C1 segment of cervical spinal cord (tissue), 14 donors: ENCODE results near the gene AP2A2.
"Not testable (repeated sequence)": the region's sequence is repeated elsewhere in the genome, so short reads cannot be mapped to it uniquely, and the experiment has no call there.

Experiments
- DNase-seq, 14 donors: peaks; one replicate each; lab custom pipeline; 2025; lab: John Stamatoyannopoulos, UW

The AP2A2 gene

DNA sequence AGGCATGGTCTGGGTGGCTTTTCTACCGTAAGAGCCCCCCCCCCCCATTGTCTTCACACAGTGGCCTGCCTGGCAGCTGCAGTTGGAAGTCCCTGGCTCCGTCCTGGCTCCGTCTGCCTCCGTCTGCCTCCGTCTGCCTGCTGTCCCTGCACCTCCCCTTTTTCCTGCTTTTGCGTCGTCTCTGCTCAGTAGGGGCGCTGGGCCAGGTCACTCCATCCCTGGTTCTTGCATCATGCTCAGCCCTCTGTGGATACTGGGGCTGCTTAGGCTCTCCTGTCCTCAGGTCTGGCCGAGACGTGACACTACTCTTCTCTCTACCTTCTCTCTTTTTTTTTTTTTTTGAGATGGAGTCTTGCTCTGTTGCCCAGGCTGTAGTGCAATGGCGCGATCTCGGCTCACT, 27.8 kb downstream of the AP2A2 start:
- peak in 1 of 14 donors; percentile 72 for DNase-seq

DNA sequence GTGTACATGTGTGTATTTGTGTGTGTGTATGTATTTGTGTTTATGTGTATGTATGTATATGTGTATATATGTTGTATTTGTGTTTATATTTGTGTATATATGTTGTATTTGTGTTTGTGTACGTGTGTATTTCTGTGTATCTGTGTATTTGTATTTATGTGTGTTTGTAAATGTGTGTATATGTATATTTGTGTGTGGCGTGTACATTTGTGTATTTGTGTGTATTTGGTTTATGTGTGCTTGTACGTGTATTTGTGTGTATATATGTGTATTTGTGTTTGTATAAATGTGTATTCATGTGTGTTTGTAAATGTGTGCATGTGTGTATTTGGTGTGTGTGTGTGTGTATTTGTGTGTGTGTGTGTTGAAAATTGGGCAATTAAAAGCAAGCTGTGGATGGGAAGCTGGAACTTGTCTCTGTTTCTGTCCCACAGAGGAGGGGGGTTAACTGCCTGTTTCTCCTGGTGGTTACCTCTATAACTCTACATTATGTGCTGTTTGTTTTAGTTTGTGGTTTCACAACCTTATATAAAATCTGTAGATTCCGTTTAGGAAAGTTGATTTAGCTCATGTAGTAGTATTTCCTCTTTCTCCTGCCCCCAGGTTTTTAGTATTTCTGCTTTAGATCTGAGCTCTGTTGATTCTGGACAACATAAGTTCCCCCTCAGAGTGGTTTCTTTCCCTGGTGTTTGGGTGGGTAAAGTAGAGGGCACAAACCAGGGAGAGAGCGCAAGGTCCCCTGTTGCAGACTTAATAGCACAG, 28.9 kb downstream of the AP2A2 start:
- DNase-seq: no peak

DNA sequence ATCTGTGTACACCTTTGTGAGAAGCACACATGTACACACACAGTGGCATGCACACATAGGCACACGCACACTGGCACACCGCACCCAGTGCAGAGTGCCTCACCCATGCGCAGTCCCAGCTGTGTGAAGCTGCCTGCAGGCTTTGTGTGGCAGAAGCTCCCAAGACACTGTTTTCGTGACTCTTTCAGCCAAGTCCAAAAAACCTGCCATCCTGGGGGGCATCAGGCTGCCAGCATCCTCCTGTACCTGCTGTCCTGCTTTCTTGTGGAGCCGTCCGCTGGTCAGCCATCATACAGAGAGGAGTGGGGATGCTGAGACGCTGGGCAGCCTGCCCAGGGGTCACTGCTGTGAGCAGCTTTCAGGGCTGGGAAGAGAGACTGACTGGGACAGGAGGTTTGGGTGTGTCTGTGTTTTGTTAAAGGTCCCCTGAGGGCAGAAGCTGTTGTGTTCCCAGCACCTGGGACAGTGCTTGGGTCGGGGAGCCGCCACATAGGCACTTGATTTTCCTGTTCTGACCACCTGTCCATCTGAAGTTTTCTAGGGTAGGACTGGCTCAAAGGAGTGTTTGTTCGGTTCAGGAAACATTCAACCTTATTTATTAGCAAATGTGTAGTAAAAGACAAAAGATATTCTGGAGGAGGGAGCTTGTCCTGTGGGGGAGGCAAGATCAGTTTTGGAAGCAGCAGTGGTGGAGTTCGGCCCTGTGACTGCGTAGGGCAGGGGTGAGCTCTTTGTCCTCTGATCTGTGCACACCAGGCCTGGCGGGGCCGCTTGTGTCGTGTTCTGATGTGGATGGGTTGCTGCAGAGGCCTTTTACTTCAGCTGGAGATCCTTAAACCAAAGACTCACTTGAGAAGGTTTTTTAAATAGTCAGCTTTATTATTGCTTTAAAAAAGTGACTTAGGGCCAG, 29.7 kb downstream of the AP2A2 start:
- DNase-seq: peak in 1 of 14 donors; percentile 67

GRCh38 chr11:957212-957920, 31.7 kb downstream of the AP2A2 start:
- DNase-seq: no peak

DNA sequence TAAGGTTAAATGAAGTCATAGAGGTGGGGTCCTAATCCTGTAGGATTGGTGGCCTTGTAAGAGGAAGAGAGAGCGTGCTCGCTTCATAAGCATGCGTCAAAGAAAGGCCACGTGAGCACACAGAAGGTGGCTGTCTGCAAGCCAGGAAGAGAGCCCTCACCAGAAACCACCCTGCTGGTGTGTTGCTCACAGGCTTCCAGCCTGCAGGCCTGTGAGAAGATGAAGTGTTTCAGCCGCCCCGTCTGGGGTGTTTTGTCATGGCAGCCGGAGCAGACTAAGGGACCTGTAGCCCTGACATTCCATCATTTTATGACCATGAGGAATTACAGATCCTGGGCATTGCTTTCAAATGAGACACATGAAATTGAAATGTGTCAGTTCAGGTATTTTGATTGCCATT, 32.4 kb downstream of the AP2A2 start:
- no peak for DNase-seq

- DNase-seq: no peak
Measured at GRCh38 chr11:959027-959426, 33.4 kb downstream of the AP2A2 start.

DNA sequence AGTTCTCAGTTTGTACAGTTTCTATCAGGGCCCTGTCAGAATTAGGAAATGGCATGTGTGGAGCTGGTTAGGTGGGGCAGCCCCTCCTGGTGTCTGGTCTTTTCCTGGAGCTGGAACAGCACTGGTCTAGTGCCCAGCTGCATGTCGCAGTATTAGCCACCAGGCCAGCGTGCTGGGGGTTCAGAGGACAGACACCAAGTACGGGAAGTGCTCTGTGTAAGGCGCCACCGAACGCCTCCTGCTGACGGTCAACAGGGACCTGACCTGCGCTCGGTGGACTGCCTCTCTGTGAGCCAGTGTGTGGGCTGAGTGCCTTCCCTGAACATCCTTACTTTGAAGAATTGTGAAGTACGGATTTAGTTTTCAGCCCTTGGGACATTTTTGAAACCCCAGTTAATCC, 33.9 kb downstream of the AP2A2 start:
- DNase-seq: no peak

DNA sequence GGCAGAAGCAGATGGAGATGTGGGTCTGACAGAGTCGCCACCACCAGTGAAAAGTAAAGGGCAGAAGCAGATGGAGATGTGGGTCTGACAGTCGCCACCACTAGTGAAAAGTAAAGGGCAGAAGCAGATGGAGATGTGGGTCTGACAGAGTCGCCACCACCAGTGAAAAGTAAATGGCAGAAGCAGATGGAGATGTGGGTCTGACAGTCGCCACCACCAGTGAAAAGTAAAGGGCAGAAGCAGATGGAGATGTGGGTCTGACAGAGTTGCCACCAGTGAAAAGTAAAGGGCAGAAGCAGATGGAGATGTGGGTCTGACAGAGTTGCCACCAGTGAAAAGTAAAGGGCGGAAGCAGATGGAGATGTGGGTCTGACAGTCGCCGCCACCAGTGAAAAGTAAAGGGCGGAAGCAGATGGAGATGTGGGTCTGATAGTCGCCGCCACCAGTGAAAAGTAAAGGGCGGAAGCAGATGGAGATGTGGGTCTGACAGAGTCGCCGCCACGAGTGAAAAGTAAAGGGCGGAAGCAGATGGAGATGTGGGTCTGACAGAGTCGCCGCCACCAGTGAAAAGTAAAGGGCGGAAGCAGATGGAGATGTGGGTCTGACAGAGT, 35.7 kb downstream of the AP2A2 start:
- not testable (repeated sequence) for DNase-seq

DNA sequence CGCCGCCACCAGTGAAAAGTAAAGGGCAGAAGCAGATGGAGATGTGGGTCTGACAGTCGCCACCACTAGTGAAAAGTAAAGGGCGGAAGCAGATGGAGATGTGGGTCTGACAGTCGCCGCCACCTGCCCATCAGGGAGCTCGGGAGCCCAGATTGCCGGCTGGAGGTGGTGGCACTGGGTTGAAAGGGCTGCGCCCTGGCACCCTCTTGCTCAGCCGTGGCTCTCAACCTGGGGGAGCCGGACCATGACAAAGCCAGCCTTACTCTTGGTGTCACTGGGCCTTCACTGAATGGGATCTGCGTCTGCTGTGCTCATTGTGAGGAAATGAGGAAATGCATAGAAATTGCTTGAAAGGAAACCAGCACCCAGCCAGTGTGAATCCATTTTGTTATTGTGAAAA, 36.3 kb downstream of the AP2A2 start:
- DNase-seq: peak in 1 of 14 donors; percentile 51

GRCh38 chr11:962688-963087, 37.0 kb downstream of the AP2A2 start:
- no peak for DNase-seq

DNA sequence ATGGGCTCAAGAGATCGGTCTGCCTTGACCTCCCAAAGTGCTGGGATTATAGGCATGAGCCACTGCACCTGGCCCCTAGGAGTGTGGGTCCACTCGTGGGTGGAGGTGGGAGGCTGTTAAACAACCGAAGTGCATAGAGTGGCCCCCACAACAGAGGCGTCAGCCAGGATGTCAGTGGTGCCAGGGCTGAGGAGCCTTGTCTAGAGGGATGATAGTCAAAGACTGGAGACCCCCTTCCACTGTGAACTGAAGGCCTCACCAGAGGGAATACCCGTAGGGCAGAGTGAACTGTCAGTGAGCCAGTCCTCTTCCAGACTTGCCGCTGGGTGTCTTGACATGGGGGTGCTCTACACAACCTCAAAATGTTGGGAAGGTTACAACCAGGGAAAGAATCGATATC, 38.2 kb downstream of the AP2A2 start:
- no peak for DNase-seq

- DNase-seq: no peak
Measured at GRCh38 chr11:965206-965775, 39.6 kb downstream of the AP2A2 start.

DNA sequence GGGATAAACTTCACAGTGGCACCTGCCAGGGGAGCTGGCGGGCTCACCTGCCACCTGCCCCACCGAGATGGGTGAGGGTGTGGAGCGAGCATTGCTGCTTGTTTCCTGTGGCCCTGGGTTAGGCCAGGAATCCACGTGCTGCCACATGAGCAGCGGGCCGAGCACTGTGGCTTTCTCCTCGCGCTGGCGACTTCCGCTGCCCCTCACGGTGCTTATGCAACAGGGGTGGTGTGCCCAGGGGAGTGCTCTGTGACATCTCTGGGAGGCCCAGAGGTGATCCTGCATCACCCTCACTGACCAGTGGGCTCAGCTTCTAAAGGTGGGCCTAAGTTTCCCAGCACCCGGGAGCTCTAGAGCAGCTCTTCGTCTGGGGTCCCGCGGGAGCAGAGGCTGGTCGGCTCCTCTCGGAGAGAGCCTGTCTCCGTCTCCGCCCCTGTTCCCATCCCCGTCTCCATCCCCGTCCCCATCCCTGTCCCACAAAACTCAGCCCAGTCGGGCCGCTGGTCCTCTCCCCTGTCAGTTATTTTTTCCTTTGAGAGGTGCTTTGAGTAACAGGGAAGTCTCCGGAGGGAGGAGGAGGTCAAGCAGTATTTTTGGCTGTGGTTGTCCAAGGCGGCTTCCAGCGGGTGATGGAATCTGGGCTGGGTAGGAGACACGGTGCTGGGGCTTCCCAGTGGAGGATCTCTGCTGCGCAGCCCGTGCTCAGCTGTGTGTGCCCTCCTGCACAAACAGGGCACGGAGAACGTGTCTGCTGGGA, 42.5 kb downstream of the AP2A2 start:
- no peak for DNase-seq

- no peak for DNase-seq
Measured at GRCh38 chr11:968822-969221, 43.2 kb downstream of the AP2A2 start.

DNA sequence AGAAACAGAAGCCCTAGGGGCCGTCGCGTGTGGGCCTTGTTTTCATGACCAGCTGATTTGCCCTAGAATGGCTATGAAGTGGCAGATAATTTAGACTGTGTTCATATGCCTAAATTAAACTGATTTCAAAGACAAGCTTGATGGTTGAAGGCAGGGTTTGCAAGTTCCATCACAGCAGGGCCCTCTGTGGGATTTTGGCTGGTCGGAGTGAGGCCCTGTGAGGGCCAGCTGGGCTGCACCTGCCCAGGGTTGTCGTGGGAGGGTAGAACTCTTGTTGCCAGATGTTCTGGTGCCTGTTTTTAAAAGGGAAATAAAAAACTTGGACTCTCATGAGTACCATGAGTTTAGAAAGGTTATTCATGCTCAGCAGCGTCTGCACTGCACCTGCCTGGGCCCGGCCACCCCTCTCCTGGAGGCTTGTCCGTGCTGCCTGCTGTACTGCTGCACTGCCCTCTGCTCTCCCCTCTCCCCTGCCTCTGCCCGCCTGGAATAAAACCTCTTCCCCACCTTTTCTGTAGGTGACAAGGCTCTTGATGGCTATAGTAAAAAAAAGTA, 44.1 kb downstream of the AP2A2 start:
- no peak for DNase-seq

DNA sequence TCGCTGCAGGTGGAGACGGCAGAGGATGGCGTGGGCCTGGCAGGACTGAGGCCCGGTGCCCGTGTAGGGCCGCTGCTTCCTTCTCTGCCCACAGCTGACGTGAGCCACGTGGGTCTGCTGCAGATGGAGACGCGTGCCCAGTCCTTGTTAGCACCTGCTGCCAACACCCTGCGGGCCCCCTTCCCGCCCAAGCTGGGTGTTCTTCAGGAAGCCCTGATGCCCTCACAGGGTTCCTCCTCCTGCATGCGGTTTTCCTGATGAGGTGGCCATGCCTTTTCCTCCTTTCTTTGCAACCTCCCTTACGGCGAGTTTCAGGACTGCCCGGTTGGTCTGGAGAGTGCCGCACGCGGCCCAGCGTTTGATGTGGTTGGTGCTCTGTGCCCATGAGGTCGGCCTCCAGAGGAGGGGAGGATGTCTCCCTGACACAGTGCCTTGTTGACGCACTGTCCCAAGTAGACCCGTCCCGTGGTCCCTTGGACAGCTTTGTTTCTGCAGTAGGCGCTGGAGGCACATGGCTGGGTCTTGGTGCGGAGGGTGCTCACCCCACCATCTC, 44.7 kb downstream of the AP2A2 start:
- DNase-seq: no peak

DNA sequence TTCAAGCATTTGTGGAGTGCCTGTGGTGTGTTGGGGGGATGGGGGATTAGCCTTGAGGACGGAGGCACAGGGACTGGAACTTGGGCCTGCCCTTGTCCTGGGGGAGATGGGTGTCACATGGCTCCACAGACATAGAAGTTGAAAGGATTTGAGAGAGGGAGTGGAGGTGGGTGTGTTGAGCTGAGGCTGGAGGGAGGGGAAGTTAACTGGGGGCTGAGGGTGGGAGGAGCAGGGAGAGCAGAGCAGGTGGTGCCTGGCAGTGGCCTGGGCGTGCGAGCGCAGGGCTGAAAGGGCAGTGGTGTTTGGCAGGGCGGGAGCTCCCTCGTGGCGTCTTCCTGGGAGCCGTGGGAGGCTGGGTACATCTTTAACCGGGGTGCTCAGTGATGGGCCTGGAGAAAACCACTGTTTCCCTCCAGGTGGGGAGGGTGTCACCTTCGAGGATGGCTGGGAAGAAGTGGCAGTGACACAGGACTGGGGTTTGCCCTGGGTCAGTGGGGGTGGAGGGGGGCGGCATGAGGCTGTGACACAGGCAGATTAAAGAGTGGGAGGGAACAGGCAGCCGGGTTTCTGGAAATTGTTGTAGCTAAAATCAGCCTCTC, 45.5 kb downstream of the AP2A2 start:
- DNase-seq: no peak

GRCh38 chr11:971731-972365, 46.2 kb downstream of the AP2A2 start:
- no peak for DNase-seq
